SK-N-SH treated with all-trans-retinoic acid at 6 μM for 48 hours (cell line): ENCODE measurements around the gene PFKP.

ENCODE experiments used
- ATAC-seq: fragments of 200-7000 bp; cut with Tn5 transposase; 3 replicates; pipeline ENCODE4 v1.9.1; 2020; ENCODE audit warnings: mild to moderate bottlenecking, moderate library complexity
- BACH2 ChIP-seq: fragments of 250-450 bp; sonication (Bioruptor Pico); IDR thresholded peaks from 2 replicates; pipeline ENCODE4 v1.9.0; 2021; ENCODE audit warnings: mild to moderate bottlenecking, borderline replicate concordance
- CSDC2 ChIP-seq: fragments of 250-450 bp; sonication (Bioruptor Pico); IDR thresholded peaks from 2 replicates; pipeline ENCODE4 v1.5.0; 2020; ENCODE audit warnings: mild to moderate bottlenecking, moderate library complexity
- ESRRG ChIP-seq: fragments of 250-450 bp; sonication (Bioruptor Pico); IDR thresholded peaks from 2 replicates; pipeline ENCODE4 v1.6.1; 2021; ENCODE audit warnings: mild to moderate bottlenecking
- GLIS3 ChIP-seq: fragments of 250-450 bp; sonication (Bioruptor Pico); IDR thresholded peaks from 2 replicates; pipeline ENCODE4 v1.5.0; 2020; ENCODE audit warnings: mild to moderate bottlenecking, moderate library complexity
- OSR1 ChIP-seq: fragments of 250-450 bp; sonication (Bioruptor Pico); IDR thresholded peaks from 2 replicates; pipeline ENCODE4 v1.8.0; 2022; ENCODE audit warnings: moderate library complexity, mild to moderate bottlenecking, inconsistent platforms
- PATZ1 ChIP-seq: fragments of 250-450 bp; sonication (Bioruptor Pico); IDR thresholded peaks from 2 replicates; pipeline ENCODE4 v1.8.0; 2020; ENCODE audit warnings: mild to moderate bottlenecking, moderate library complexity, borderline replicate concordance
- POU6F1 ChIP-seq: fragments of 250-450 bp; sonication (Bioruptor Pico); IDR thresholded peaks from 2 replicates; pipeline ENCODE4 v1.8.0; 2021; ENCODE audit warnings: low read depth, mild to moderate bottlenecking, moderate library complexity, borderline replicate concordance
- PPARA ChIP-seq: fragments of 250-450 bp; sonication (Bioruptor Pico); IDR thresholded peaks from 2 replicates; pipeline ENCODE4 v1.5.0; 2020; ENCODE audit warnings: mild to moderate bottlenecking, borderline replicate concordance
- RARB ChIP-seq: fragments of 250-450 bp; sonication (Bioruptor Pico); IDR thresholded peaks from 2 replicates; pipeline ENCODE4 v1.8.0; 2021; ENCODE audit warnings: mild to moderate bottlenecking, moderate library complexity
- SNAI2 ChIP-seq: fragments of 250-450 bp; sonication (Bioruptor Pico); IDR thresholded peaks from 2 replicates; pipeline ENCODE4 v1.5.0; 2020; ENCODE audit warnings: mild to moderate bottlenecking, moderate library complexity
- TCF4 ChIP-seq: fragments of 250-450 bp; sonication (Bioruptor Pico); IDR thresholded peaks from 2 replicates; pipeline ENCODE4 v1.8.0; 2021; ENCODE audit warnings: mild to moderate bottlenecking, moderate library complexity, borderline replicate concordance
- TOX ChIP-seq: fragments of 250-450 bp; sonication (Bioruptor Pico); IDR thresholded peaks from 2 replicates; pipeline ENCODE4 v1.8.0; 2021; ENCODE audit warnings: mild to moderate bottlenecking, moderate library complexity, borderline replicate concordance
- ZC3H10 ChIP-seq: fragments of 250-450 bp; sonication (Bioruptor Pico); IDR thresholded peaks from 2 replicates; pipeline ENCODE4 v1.5.1; 2021; ENCODE audit warnings: mild to moderate bottlenecking, moderate library complexity
- ZFP3 ChIP-seq: fragments of 250-450 bp; sonication (Bioruptor Pico); IDR thresholded peaks from 2 replicates; pipeline ENCODE4 v1.5.0; 2020; ENCODE audit warnings: mild to moderate bottlenecking, moderate library complexity
- ZFP30 ChIP-seq: fragments of 450-650 bp; formaldehyde crosslinking; IDR thresholded peaks from 2 replicates; pipeline ENCODE4 v1.5.0; 2022; ENCODE audit warnings: mild to moderate bottlenecking, moderate library complexity
- ZNF565 ChIP-seq: fragments of 450-650 bp; formaldehyde crosslinking; conservative IDR thresholded peaks from 2 replicates; pipeline ENCODE4 v1.5.0; 2020; ENCODE audit warnings: low read depth, mild to moderate bottlenecking, moderate library complexity
- TF ChIP-seq, protein P1 (sequence below): fragments of 250-450 bp; sonication (Bioruptor Pico); IDR thresholded peaks from 2 replicates; pipeline ENCODE4 v1.5.1; 2020; ENCODE audit warnings: low read depth, mild to moderate bottlenecking, moderate library complexity
- TF ChIP-seq, protein P2 (sequence below): fragments of 250-450 bp; sonication (Bioruptor Pico); IDR thresholded peaks from 2 replicates; pipeline ENCODE4 v1.5.1; 2021; ENCODE audit warnings: mild to moderate bottlenecking, moderate library complexity
- TF ChIP-seq, protein P3 (sequence below): fragments of 250-450 bp; sonication (Bioruptor Pico); IDR thresholded peaks from 2 replicates; pipeline ENCODE4 v1.5.0; 2020; ENCODE audit warnings: mild to moderate bottlenecking, moderate library complexity

The PFKP gene

GRCh38 chr10:3068968-3069737 lies 1.8 kb downstream of the PFKP start (continued):
- TF ChIP-seq PATZ1 (CRISPR knock-in tag): no peak
- TF ChIP-seq POU6F1: no peak
- no peak for TF ChIP-seq TCF4 (CRISPR knock-in tag)
- no peak for TF ChIP-seq OSR1 (CRISPR knock-in tag)
- no peak for TF ChIP-seq SNAI2 (CRISPR knock-in tag)
- no peak for TF ChIP-seq BACH2 (CRISPR knock-in tag)

DNA sequence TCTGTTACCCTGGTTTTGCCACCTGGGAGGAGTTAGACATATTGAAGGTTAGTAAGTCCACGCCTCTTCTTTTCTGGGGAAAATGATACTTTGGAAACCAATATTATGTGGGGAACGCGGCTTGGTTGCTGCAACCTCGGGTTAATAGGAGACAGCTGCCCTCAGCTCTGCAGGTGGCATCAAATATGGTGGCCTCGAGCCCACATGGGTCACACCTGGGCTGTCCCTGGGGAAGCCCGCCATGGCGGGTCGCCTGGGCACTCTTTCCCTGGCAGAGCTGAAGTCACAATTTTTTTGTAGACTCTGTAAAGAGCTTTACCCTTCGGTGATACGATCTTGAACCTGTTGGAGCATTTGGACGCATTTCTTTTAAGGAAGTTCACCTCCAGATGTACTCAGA lies 2.5 kb downstream of the PFKP start:
- TF ChIP-seq, protein P1, sequence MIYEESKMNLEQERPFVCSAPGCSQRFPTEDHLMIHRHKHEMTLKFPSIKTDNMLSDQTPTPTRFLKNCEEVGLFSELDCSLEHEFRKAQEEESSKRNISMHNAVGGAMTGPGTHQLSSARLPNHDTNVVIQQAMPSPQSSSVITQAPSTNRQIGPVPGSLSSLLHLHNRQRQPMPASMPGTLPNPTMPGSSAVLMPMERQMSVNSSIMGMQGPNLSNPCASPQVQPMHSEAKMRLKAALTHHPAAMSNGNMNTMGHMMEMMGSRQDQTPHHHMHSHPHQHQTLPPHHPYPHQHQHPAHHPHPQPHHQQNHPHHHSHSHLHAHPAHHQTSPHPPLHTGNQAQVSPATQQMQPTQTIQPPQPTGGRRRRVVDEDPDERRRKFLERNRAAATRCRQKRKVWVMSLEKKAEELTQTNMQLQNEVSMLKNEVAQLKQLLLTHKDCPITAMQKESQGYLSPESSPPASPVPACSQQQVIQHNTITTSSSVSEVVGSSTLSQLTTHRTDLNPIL (CRISPR knock-in tag): no peak
- TF ChIP-seq TOX (CRISPR knock-in tag): no peak
- no peak for TF ChIP-seq PPARA (CRISPR knock-in tag)
- no peak for TF ChIP-seq ZFP30
- TF ChIP-seq CSDC2 (CRISPR knock-in tag): no peak
- no peak for TF ChIP-seq OSR1 (CRISPR knock-in tag)
- no peak for TF ChIP-seq ESRRG (CRISPR knock-in tag)
- no peak for TF ChIP-seq SNAI2 (CRISPR knock-in tag)
- TF ChIP-seq PATZ1 (CRISPR knock-in tag): no peak
- TF ChIP-seq ZNF565 (CRISPR knock-in tag): no peak
- no peak for TF ChIP-seq BACH2 (CRISPR knock-in tag)
- no peak for TF ChIP-seq RARB (CRISPR knock-in tag)
- TF ChIP-seq, protein P2, sequence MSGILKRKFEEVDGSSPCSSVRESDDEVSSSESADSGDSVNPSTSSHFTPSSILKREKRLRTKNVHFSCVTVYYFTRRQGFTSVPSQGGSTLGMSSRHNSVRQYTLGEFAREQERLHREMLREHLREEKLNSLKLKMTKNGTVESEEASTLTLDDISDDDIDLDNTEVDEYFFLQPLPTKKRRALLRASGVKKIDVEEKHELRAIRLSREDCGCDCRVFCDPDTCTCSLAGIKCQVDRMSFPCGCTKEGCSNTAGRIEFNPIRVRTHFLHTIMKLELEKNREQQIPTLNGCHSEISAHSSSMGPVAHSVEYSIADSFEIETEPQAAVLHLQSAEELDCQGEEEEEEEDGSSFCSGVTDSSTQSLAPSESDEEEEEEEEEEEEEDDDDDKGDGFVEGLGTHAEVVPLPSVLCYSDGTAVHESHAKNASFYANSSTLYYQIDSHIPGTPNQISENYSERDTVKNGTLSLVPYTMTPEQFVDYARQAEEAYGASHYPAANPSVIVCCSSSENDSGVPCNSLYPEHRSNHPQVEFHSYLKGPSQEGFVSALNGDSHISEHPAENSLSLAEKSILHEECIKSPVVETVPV (CRISPR knock-in tag): no peak
- TF ChIP-seq ZC3H10 (CRISPR knock-in tag): no peak
- no peak for TF ChIP-seq ZFP3 (CRISPR knock-in tag)
- TF ChIP-seq, protein P3, sequence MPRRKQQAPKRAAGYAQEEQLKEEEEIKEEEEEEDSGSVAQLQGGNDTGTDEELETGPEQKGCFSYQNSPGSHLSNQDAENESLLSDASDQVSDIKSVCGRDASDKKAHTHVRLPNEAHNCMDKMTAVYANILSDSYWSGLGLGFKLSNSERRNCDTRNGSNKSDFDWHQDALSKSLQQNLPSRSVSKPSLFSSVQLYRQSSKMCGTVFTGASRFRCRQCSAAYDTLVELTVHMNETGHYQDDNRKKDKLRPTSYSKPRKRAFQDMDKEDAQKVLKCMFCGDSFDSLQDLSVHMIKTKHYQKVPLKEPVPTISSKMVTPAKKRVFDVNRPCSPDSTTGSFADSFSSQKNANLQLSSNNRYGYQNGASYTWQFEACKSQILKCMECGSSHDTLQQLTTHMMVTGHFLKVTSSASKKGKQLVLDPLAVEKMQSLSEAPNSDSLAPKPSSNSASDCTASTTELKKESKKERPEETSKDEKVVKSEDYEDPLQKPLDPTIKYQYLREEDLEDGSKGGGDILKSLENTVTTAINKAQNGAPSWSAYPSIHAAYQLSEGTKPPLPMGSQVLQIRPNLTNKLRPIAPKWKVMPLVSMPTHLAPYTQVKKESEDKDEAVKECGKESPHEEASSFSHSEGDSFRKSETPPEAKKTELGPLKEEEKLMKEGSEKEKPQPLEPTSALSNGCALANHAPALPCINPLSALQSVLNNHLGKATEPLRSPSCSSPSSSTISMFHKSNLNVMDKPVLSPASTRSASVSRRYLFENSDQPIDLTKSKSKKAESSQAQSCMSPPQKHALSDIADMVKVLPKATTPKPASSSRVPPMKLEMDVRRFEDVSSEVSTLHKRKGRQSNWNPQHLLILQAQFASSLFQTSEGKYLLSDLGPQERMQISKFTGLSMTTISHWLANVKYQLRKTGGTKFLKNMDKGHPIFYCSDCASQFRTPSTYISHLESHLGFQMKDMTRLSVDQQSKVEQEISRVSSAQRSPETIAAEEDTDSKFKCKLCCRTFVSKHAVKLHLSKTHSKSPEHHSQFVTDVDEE: no peak
- TF ChIP-seq TCF4 (CRISPR knock-in tag): no peak
- TF ChIP-seq POU6F1: no peak
- TF ChIP-seq GLIS3: no peak
- TF ChIP-seq, all 23 proteins: peak for 0
- ATAC-seq: no peak
